GM12878 (cell line): ENCODE results near the gene DNAJC11. TPM values are rescaled to one million over a fixed set of nuclear protein-coding genes. Genes with fewer than 3 reads are reported as not detected.

Experiments used
- ATAC-seq: fragments of 200-7000 bp; cut with Tn5 transposase; 3 replicates; pipeline ENCODE4 v1.9.1; 2020; ENCODE audit warnings: mild to moderate bottlenecking, moderate library complexity
- BruUV-seq: library from RNA; stranded (reverse); fragments of 400-500 nt; replicated peaks from 2 replicates; lab custom pipeline; 2021; lab: Mats Ljungman, UMichigan
- CTCF ChIA-PET: fragments of 300-600 bp; sonication (Branson Sonifier 250); formaldehyde crosslinking; extraction: SDS; loops from one replicate; lab custom pipeline; 2021; ENCODE audit warnings: inconsistent platforms; lab: Yijun Ruan, JAX
- POLR2A ChIA-PET: fragments of 350-600 bp; formaldehyde crosslinking; extraction: SDS; loops from one replicate; lab custom pipeline; 2021; ENCODE audit warnings: inconsistent platforms; lab: Charles Lee
- RAD21 ChIA-PET: fragments of 300-600 bp; sonication (Branson Sonifier 250); formaldehyde crosslinking; loops from one replicate; lab custom pipeline; 2023; ENCODE audit warnings: antibody characterized with exemption; ENCODE audit not compliant: unreplicated experiment; lab: Charles Lee
- SMC1A ChIA-PET: fragments of 300-600 bp; sonication (Branson Sonifier 250); formaldehyde crosslinking; loops from one replicate; lab custom pipeline; 2023; ENCODE audit not compliant: unreplicated experiment, uncharacterized antibody; lab: Charles Lee
- DNase-seq: peaks from one replicate; pipeline ENCODE4 v3.0.0-alpha.2; 2011; ENCODE audit warnings: low read depth, low spot score
- FAIRE-seq: peaks from 3 replicates; lab custom pipeline; 2011; peaks lifted over from hg19 to GRCh38; lab: Jason Lieb, UNC
- H2AFZ ChIP-seq: 2 replicates; pipeline ENCODE4 v1.6.0; 2011; ENCODE audit warnings: low read depth, low read length, control low read depth; ENCODE audit not compliant: control insufficient read depth
- H3K27ac ChIP-seq: 2 replicates; pipeline ENCODE4 v1.5.1; 2011; ENCODE audit warnings: control low read depth; ENCODE audit not compliant: control insufficient read depth, insufficient read depth
- H3K27me3 ChIP-seq, 2 experiments: replicated peaks in 1 of 2; 2 replicates each; pipeline versions ENCODE4 v1.6.0 to v1.6.1; 2011; ENCODE audit warnings: low read length in 1 of 2; ENCODE audit not compliant: control insufficient read depth in 2 of 2, insufficient read depth in 2 of 2
- H3K36me3 ChIP-seq, 2 experiments: 2 replicates each; pipeline ENCODE4 v1.5.1; 2011; ENCODE audit warnings: low read length in 1 of 2; ENCODE audit not compliant: control insufficient read depth in 2 of 2, insufficient read depth in 2 of 2
- H3K4me1 ChIP-seq: 2 replicates; pipeline ENCODE4 v1.6.1; 2011; ENCODE audit warnings: mild to moderate bottlenecking, low read length, moderate library complexity, mixed read lengths; ENCODE audit not compliant: control insufficient read depth, insufficient read depth
- H3K4me2 ChIP-seq: 2 replicates; pipeline ENCODE4 v1.6.0; 2011; ENCODE audit warnings: control low read depth; ENCODE audit not compliant: control insufficient read depth, insufficient read depth
- H3K4me3 ChIP-seq: fragments of 200-600 bp; sonication (generic); 2 replicates; pipeline ENCODE4 v1.5.1; 2016
- H3K79me2 ChIP-seq: 2 replicates; pipeline ENCODE4 v1.6.0; 2011; ENCODE audit warnings: low read length; ENCODE audit not compliant: control insufficient read depth, insufficient read depth
- H3K9ac ChIP-seq: 2 replicates; pipeline ENCODE4 v1.8.0; 2011; ENCODE audit warnings: low read length, control low read depth, mixed read lengths; ENCODE audit not compliant: control insufficient read depth, insufficient read depth
- H3K9me3 ChIP-seq: replicated peaks from 3 replicates; pipeline ENCODE4 v1.5.1; 2011; ENCODE audit warnings: mild to moderate bottlenecking, low read length; ENCODE audit not compliant: control insufficient read depth, insufficient read depth
- H4K20me1 ChIP-seq: 2 replicates; pipeline ENCODE4 v1.6.0; 2011; ENCODE audit not compliant: control insufficient read depth, insufficient read depth
- ATF3 ChIP-seq: IDR thresholded peaks from 2 replicates; pipeline ENCODE4 v1.6.1; 2011; ENCODE audit warnings: low read depth, mild to moderate bottlenecking, low read length, moderate library complexity, borderline replicate concordance; ENCODE audit errors: extremely low read depth
- BACH1 ChIP-seq: fragments of 450-650 bp; IDR thresholded peaks from 2 replicates; pipeline ENCODE4 v1.6.1; 2017; ENCODE audit warnings: mild to moderate bottlenecking, borderline replicate concordance
- BMI1 ChIP-seq: fragments of 450-650 bp; IDR thresholded peaks from 2 replicates; pipeline ENCODE4 v1.6.1; 2016; ENCODE audit warnings: mild to moderate bottlenecking, moderate library complexity, borderline replicate concordance
- HDAC6 ChIP-seq: fragments of 200-600 bp; sonication (generic); IDR thresholded peaks from one replicate; pipeline ENCODE4 v1.8.0; 2017; ENCODE audit warnings: antibody characterized with exemption; ENCODE audit not compliant: unreplicated experiment
- NR2F1 ChIP-seq: fragments of 450-650 bp; conservative IDR thresholded peaks from 2 replicates; pipeline ENCODE4 v1.6.1; 2017; ENCODE audit warnings: mild to moderate bottlenecking
- NRF1 ChIP-seq: conservative IDR thresholded peaks from 2 replicates; pipeline ENCODE4 v1.6.1; 2011; ENCODE audit warnings: mild to moderate bottlenecking, low read depth, low read length, improper control_type of control experiment
- POLR2A ChIP-seq: IDR thresholded peaks from 2 replicates; pipeline ENCODE4 v1.6.1; 2011; ENCODE audit warnings: low read depth, mild to moderate bottlenecking, low read length
- RB1 ChIP-seq: fragments of 450-650 bp; formaldehyde crosslinking; IDR thresholded peaks from 2 replicates; pipeline ENCODE4 v1.6.1; 2017; ENCODE audit warnings: mild to moderate bottlenecking, borderline replicate concordance
- SP1 ChIP-seq: IDR thresholded peaks from one replicate; pipeline ENCODE4 v1.6.1; 2011; ENCODE audit warnings: low read depth, low read length
- SUPT20H ChIP-seq: IDR thresholded peaks from 2 replicates; pipeline ENCODE4 v1.6.1; 2011; ENCODE audit warnings: low read depth, mild to moderate bottlenecking, low read length, moderate library complexity, borderline replicate concordance; ENCODE audit not compliant: control insufficient read depth
- TCF3 ChIP-seq: IDR thresholded peaks from 2 replicates; pipeline ENCODE4 v1.6.1; 2012; ENCODE audit warnings: low read depth, mild to moderate bottlenecking, low read length, borderline replicate concordance; ENCODE audit not compliant: insufficient read depth
- ZBTB33 ChIP-seq: fragments of 450-650 bp; IDR thresholded peaks from 2 replicates; pipeline ENCODE4 v1.6.1; 2017; ENCODE audit warnings: mild to moderate bottlenecking
- ZNF592 ChIP-seq: fragments of 450-650 bp; IDR thresholded peaks from 2 replicates; pipeline ENCODE4 v1.6.1; 2017; ENCODE audit warnings: mild to moderate bottlenecking, moderate library complexity
- WGBS: methylation state at CpG from one replicate; pipeline ENCODE4 v1.1.6; 2016; ENCODE audit warnings: low lambda C conversion rate; ENCODE audit not compliant: insufficient replicate concordance, insufficient coverage; ENCODE audit errors: missing lambda C conversion rate; 5-methylcytosine and 5-hydroxymethylcytosine counted together
- in situ Hi-C: fragments of 300-500 bp; cut with MboI; formaldehyde crosslinking; loops from 9 replicates; pipeline ENCODE4 v1.14.3; 2018; ENCODE audit warnings: mixed read lengths
- intact Hi-C: fragments of 100-400 bp; cut with micrococcal nuclease; formaldehyde crosslinking; loops from one replicate; pipeline ENCODE4 v1.14.2; 2022; ENCODE audit not compliant: unreplicated experiment
- polyA plus RNA-seq, 11 experiments: library from polyadenylated mRNA; depleted of rRNA in 4 of 11; unstranded in 6 of 11; stranded (reverse) in 5 of 11; fragments of >200 nt; fragmentation: Nextera tagmentation in 4 of 11; fragmentation: Illumina TruSeq in 1 of 11; extraction: Ambion mirVana in 4 of 11; extraction: Trizol in 1 of 11; gene quantifications; 1 replicate in 1 of 11; 2 replicates in 10 of 11; pipeline versions ENCODE4 v1.2.1 to v1.2.3, GENCODE V29; 2011 to 2016; ENCODE audit warnings: inconsistent platforms in 2 of 11, missing spikeins in 2 of 11, low read depth in 1 of 11
- total RNA-seq, 4 experiments: library from RNA; depleted of rRNA in 3 of 4; stranded (reverse); fragments of >200 nt in 3 of 4; fragmentation: Illumina TruSeq in 1 of 4; extraction: Trizol in 1 of 4; gene quantifications; 2 replicates each; pipeline versions ENCODE4 v1.2.1 to v1.2.3, GENCODE V29; 2013 to 2021

The DNAJC11 gene
- total and polyA plus RNA-seq, 10 of the 15 experiments (the other 5 are each of a cell fraction or from before 2014, with no cell fraction given), result 5.0 to 58.8 (median 39.5) TPM

GRCh38 chr1:6619045-6619444 is 82.6 kb downstream of the DNAJC11 start (continued):
- no peak for TF ChIP-seq ATF3

GRCh38 chr1:6614929-6615785 is 86.5 kb downstream of the DNAJC11 start:
- CTCF ChIA-PET, result no interaction called here
- no peak for FAIRE-seq
- Histone ChIP-seq H3K27me3 (no peaks in the 10 kb centered on the region), H3K27ac (peak overlapping the region; percentile 61), H3K4me2 (peak overlapping the region; percentile 80), H2AFZ (no peak overlapping the region), H3K4me3 (peak overlapping the region; percentile 90), H3K9ac (peak overlapping the region; percentile 65), H3K9me3 (no peaks in the 10 kb centered on the region), H3K36me3 (peaks cover 6 to 9% of the 10 kb centered on the region in 2 experiments; a peak in 3 of 4 replicates), H3K79me2 (peaks cover 22% of the 10 kb centered on the region), H4K20me1 (no peaks in the 10 kb centered on the region), H3K4me1 (no peaks in the 10 kb centered on the region)
- WGBS, result 14% methylated on average over 34 of the region's 82 CpGs
- BruUV-seq, result no TSS peak
- POLR2A ChIA-PET, result interaction anchor here (0.7 to 1.3 kb wide), 4 partner anchors 9 to 34 kb away, joined by 3 to 5 read pairs (median 4); no protein-coding TSS in a partner anchor
- no peak for DNase-seq
- RAD21 ChIA-PET, result interaction anchor here (0.8 to 1.3 kb wide), 2 partner anchors 9 to 61 kb away, joined by 4 to 6 read pairs; partner anchors contain the start of genes NOL9 and TAS1R1
- in situ Hi-C loops (no loop called here), intact Hi-C loops (loop anchor here (5.0 to 10.0 kb wide), 2 partner anchors 63 to 170 kb away; partner anchors contain the start of genes CAMTA1 and NOL9)
- ATAC-seq, result no peak
- SMC1A ChIA-PET, result interaction anchor here (1.2 to 1.3 kb wide), 2 partner anchors 15 to 32 kb away, joined by 4 read pairs; no protein-coding TSS in a partner anchor
- TF ChIP-seq POLR2A (no peak), ZNF592 (no peak), BACH1 (no peak), BMI1 (no peak), SUPT20H (no peak), NRF1 (no peak), TCF3 (no peak), RB1 (no peak), ZBTB33 (no peak), NR2F1 (no peak), SP1 (no peak), HDAC6 (no peak)
